Effector memory CD8-positive, alpha-beta T cell (primary cell): ENCODE results near the gene ZRSR2.
"Not testable (repeated sequence)": the region's sequence is repeated elsewhere in the genome, so short reads cannot be mapped to it uniquely, and the experiment has no call there.

Experiments
- ATAC-seq: fragments of 150-1000 bp; cut with Tn5 transposase; replicated peaks from 2 replicates; pipeline ENCODE4 v1.10.0; 2021; ENCODE audit warnings: mild to moderate bottlenecking, moderate library complexity
- DNase-seq, 3 experiments: peaks; one replicate each; pipeline ENCODE4 v3.0.0; 2021
- H3K27ac Mint-ChIP-seq, 2 donors: one replicate each; pipeline ENCODE4 v1.8.0; 2022; ENCODE audit warnings: mild to moderate bottlenecking in 2 of 2, mixed read lengths in 2 of 2, moderate library complexity in 2 of 2
- H3K27me3 Mint-ChIP-seq, 2 donors: one replicate each; pipeline ENCODE4 v1.8.0; 2022; ENCODE audit warnings: mixed read lengths in 2 of 2
- H3K36me3 Mint-ChIP-seq: one replicate; pipeline ENCODE4 v1.8.0; 2022; ENCODE audit warnings: mild to moderate bottlenecking, moderate library complexity, mixed read lengths; ENCODE audit not compliant: insufficient read depth
- H3K4me1 Mint-ChIP-seq, 2 donors: one replicate each; pipeline ENCODE4 v1.8.0; 2022; ENCODE audit warnings: low read depth in 2 of 2, mixed read lengths in 2 of 2
- H3K4me3 Mint-ChIP-seq, 2 donors: one replicate each; pipeline ENCODE4 v1.8.0; 2022; ENCODE audit warnings: mild to moderate bottlenecking in 2 of 2, mixed read lengths in 2 of 2, moderate library complexity in 2 of 2
- H3K9me3 Mint-ChIP-seq, 2 donors: one replicate each; pipeline ENCODE4 v1.8.0; 2022; ENCODE audit warnings: mixed read lengths in 2 of 2

ZRSR2 gene

DNA sequence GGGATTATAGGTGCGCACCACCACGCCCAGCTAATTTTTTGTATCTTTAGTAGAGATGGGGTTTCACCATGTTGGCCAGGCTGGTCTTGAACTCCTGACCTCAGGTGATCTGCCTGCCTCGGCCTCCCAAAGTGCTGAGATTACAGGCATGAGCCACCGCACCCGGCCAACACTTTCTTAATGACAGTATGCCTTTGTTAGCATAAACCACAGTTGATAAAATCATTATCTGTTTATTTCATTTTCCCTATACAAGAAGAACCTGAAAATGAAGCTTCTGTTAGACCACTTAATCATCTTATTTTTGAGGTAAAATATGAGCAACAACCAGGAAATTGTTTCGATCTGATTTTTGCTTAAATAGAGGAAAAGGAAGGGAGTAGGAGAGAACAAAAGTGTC is 30.4 kb upstream of the ZRSR2 start:
- Mint-ChIP-seq H3K36me3 (peaks cover 18% of the 10 kb centered on the region), H3K27ac (peak overlapping the region; percentile 84 to 96), H3K4me1 (peaks cover 23 to 35% of the 10 kb centered on the region in 2 donors)
- DNase-seq, H3K27me3 Mint-ChIP-seq, H3K4me3 Mint-ChIP-seq, H3K9me3 Mint-ChIP-seq, ATAC-seq: not testable (repeated sequence)

DNA sequence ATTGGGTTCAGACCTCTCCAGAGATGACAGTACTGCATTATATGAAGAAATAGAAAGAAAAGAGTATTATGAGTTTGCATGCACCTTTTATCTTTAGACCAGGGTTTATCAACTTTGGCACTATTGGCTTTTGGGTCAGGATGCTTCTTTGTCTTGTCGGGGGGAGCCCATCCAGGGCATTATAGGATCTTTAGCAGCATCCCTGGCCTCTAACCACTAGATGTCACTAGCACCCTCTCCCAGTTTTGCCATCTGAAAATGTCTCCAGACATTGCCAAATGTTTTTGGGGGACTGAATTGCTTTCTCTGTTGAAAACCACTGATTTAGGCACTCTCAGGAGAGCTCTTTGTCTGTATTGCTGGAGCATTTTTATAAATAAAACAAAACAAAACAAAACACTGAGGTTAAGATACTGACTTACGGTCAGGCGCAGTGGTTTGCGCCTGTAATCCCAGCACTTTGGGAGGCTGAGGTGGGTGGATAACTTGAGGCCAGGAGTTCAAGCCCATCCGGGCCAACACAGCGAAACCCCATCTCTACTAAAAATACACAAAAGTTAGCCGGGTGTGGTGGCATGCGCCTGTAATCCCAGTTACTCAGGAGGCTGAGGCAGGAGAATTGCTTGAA is 28.6 kb upstream of the ZRSR2 start:
- Mint-ChIP-seq H3K4me1 (peaks cover 16 to 29% of the 10 kb centered on the region in 2 donors), H3K27me3 (no peaks in the 10 kb centered on the region), H3K27ac (peak overlapping the region in 1 of 2 donors; percentile 62), H3K4me3 (no peak overlapping the region), H3K36me3 (peaks cover 23% of the 10 kb centered on the region), H3K9me3 (no peaks in the 10 kb centered on the region)
- DNase-seq = peak; percentile 23 to 31 (median 23)
- peak; percentile 59 for ATAC-seq

DNA sequence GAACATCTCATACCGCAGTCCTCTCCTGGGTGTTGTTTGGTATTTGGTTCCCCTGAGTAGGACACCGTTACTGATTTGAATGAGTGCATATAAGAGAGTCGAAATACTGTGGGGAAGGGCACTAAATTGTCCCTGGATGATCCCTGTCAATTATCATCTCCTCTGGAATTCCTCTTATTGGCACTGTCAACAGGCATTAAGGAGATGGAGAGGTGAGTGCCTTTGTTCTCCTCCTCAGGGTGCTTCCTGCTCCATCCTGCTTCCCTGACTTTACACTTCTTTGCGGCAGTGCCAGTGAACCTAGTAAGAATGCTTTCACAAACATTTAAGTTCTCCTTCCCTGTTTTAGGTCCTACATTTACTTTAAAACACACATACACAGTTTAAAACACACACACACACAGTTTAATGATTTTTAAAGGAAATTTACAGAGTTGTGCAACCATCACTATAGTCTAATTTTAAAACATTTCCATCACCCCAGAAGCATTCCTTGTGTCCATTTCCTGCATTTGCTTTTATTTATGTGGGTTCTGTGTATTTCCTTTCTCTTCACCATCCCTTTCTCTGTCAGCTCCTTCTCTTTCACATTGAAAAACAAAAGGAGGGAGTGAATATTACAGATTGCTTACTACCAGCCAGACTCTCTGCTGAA is 20.9 kb upstream of the ZRSR2 start:
- H3K27ac Mint-ChIP-seq = peak overlapping the region; percentile 56 to 85

DNA sequence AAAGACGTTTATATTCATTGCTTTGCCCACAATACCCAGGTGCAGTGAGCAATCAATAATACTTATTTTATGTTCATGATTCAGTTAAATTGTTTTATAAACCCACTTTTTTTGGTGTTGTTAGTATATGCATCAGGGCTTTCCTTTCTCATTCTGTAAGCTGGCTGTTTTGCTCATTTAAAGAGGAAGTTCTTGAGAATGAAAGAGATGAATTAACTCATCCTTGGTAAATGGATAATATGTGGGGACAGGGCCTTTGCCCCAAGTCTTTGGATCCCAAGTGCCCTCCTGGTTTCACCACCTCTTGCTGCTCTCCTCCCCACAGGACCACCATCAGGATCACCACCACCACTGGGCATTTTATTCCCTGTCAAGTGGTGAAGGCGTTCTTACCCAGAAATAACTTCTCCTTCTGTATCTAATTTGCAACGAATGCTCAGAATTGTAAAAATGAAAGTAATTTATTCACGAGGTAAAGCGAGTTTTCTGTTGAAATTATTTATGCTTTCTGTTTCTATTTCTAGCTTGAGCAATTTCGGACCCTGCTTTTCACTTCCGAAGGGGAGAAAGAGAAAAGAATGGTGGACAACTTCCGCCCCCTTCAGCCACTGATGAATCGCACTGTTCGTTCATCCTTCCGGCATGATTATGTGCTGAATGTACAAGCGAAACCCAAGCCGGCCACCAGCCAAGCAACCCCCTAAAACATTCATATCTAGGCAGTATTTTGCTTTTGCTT is 8.2 kb upstream of the ZRSR2 start:
- Mint-ChIP-seq H3K36me3 (peaks cover 39% of the 10 kb centered on the region), H3K4me3 (peak overlapping the region; percentile 84 to 86), H3K4me1 (peaks cover 4 to 5% of the 10 kb centered on the region in 2 donors), H3K9me3 (no peaks in the 10 kb centered on the region), H3K27me3 (no peaks in the 10 kb centered on the region), H3K27ac (peak overlapping the region; percentile 98 to 99)
- peak; percentile 5 to 10 (median 8) for DNase-seq
- ATAC-seq = peak; percentile 76

More for the DNA sequence above, 20.9 kb upstream of the ZRSR2 start:
- Mint-ChIP-seq H3K9me3 (no peaks in the 10 kb centered on the region), H3K4me1 (peaks cover 8 to 15% of the 10 kb centered on the region in 2 donors), H3K27me3 (no peaks in the 10 kb centered on the region), H3K4me3 (no peak overlapping the region), H3K36me3 (peaks cover 41% of the 10 kb centered on the region)
- ATAC-seq (no peak), DNase-seq (no peak)

DNA sequence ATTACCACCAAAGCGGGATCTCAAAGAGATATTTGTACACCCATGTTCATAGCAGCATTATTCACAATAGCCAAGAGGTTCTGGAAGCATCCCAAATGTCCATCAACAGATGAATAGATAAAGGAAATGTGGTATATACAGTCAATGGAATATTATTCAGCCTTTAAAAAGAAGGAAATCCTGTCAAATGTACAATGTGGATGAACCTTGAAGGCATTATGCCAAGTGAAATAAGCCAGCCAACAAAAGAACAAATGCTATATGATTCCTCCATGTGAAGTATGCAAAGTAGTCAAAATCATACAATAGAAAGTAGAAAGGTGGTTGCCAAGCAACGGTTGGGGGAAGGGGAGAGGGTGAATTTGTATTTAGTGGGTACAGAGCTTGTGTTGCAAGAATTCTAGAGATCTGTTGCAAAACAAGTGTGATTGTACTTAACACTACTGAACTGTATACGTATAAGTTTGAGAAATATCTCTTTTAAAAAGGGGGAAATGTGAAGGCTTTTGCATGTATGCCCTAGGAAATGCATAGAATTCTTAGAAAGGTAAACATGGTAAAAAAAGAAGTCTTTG is 5.0 kb upstream of the ZRSR2 start:
- H3K9me3 Mint-ChIP-seq = no peaks in the 10 kb centered on the region
- H3K4me3 Mint-ChIP-seq = no peak overlapping the region
- H3K4me1 Mint-ChIP-seq = peaks cover 4 to 5% of the 10 kb centered on the region in 2 donors
- H3K27ac Mint-ChIP-seq = no peak overlapping the region
- no peaks in the 10 kb centered on the region for H3K27me3 Mint-ChIP-seq
- DNase-seq (no peak), ATAC-seq (no peak)
- H3K36me3 Mint-ChIP-seq = peaks cover 20% of the 10 kb centered on the region

DNA sequence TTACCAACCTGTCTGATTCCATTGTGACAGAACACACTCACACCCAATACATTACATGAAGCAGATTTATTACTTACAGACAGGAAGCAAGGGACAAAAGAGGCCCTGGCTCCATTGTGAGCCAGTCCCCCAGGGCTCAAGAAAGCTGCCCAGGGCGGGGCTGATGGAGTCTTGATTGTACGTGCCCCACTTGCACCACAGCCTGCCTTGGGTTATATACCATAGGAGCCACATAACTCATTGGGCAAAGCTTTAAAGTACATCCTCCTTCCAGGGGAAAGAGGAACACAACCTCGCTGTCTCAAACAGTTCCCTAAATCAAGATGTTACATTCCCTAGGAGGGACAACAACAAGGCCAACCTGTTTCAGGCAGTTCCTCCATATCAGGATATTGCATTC is 3.4 kb upstream of the ZRSR2 start:
- Mint-ChIP-seq H3K27ac (peak overlapping the region in 1 of 2 donors; percentile 68), H3K36me3 (peaks cover 14% of the 10 kb centered on the region), H3K4me3 (no peak overlapping the region), H3K9me3 (no peaks in the 10 kb centered on the region), H3K4me1 (peaks cover 3 to 4% of the 10 kb centered on the region in 2 donors), H3K27me3 (no peaks in the 10 kb centered on the region)
- ATAC-seq (no peak), DNase-seq (no peak)

DNA sequence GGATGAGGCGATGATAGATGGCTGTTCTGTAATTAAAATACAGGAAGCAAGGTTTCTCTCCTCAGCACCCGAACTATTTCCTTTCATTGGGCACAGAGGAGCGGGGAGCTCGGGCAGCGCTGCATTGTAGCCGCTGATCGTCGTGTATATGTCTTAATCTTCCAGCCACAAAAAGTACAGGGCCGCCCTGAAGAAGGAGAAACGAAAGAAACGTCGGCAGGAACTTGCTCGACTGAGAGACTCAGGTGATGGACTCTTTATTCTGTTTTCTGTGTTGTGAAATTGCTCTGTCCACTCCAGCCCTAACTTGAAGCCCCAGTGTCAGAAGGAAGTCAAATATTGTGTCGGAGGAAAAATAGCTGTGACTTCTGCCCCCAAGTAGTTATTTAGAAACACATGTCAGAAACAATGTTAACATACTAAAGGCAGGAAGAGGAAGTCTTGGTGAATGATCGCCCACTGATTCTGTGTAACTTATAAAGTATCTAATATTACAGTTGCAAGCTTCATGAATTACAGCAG is 546 bp downstream of the ZRSR2 start:
- Mint-ChIP-seq H3K27ac (no peak overlapping the region), H3K36me3 (peaks cover 15% of the 10 kb centered on the region), H3K9me3 (no peaks in the 10 kb centered on the region), H3K4me1 (peaks cover 4 to 15% of the 10 kb centered on the region in 2 donors), H3K27me3 (no peaks in the 10 kb centered on the region), H3K4me3 (no peak overlapping the region)
- DNase-seq = no peak
- peak; percentile 30 for ATAC-seq

DNA sequence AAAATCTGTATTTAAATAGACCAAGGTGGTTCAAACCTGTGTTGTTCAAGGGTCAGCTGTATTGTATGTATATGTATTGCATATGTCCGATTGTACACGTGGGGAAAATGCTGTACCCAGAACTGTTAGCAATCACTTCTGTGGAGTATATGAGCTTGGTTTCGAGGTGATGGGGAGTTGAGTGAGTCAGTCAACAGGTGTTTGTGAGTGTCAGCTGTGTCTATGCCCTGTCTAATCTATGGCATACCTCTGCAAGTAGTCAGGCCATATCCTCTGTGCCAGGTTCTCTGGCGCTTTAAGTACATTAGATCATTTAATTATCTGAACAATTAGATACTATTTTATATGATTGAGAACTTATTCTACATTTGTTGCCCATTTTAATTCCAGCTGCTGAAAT is 7.4 kb downstream of the ZRSR2 start:
- DNase-seq = no peak
- Mint-ChIP-seq H3K4me1 (peaks cover 11 to 30% of the 10 kb centered on the region in 2 donors), H3K27me3 (no peaks in the 10 kb centered on the region)

DNA sequence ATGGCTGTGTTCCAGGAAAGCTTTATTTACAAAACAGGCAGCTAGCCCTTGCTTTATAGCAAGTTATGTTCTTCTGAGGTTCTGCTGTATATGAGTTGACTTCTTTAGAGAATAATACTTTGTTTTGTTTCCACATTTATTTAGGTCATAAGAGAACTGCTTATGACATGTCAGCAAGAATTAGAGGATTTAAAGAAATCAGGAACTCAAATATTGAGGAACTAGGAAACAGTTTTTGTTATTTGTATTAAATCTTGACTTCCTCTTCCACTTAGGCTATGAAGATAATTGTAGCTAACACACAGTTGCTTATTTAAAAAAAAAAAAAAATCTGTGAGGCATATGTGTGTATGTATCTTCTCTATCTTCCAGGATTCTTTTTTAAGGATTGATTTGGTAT is 14.3 kb downstream of the ZRSR2 start:
- no peak overlapping the region for H3K27ac Mint-ChIP-seq
- no peaks in the 10 kb centered on the region for H3K27me3 Mint-ChIP-seq
- peaks cover 80% of the 10 kb centered on the region for H3K36me3 Mint-ChIP-seq
- no peak for DNase-seq
- H3K4me1 Mint-ChIP-seq = peaks cover 0 to 2% of the 10 kb centered on the region in 2 donors
- ATAC-seq = no peak
- H3K9me3 Mint-ChIP-seq = no peaks in the 10 kb centered on the region
- no peak overlapping the region for H3K4me3 Mint-ChIP-seq

More for the DNA sequence above, 7.4 kb downstream of the ZRSR2 start:
- Mint-ChIP-seq H3K4me3 (peak overlapping the region in 1 of 2 donors; percentile 22), H3K27ac (peak overlapping the region in 1 of 2 donors; percentile 90), H3K9me3 (no peaks in the 10 kb centered on the region), H3K36me3 (peaks cover 62% of the 10 kb centered on the region)
- ATAC-seq = no peak

DNA sequence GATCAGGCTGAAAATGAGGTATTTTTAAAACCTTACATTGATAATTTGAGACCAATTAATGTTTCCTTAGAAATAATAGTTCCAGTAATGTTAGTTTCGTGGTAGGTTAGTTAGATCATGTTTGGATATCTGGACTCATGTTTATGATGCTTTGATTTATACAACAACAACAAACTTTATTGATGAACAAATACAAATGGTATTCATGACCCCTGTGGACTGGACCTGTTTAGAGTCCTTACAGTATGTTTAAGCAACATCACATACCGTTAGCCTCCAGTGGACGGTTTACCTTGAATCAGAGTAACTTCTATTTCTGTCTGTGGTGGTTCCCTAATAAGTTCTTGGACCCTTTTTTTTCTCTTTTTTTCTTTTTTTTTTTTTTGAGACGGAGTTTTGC is 18.0 kb downstream of the ZRSR2 start:
- peaks cover 0 to 2% of the 10 kb centered on the region in 2 donors for H3K4me1 Mint-ChIP-seq
- H3K27me3 Mint-ChIP-seq = no peaks in the 10 kb centered on the region
- H3K4me3 Mint-ChIP-seq = no peak overlapping the region
- no peak overlapping the region for H3K27ac Mint-ChIP-seq
- DNase-seq (no peak), ATAC-seq (no peak)
- no peaks in the 10 kb centered on the region for H3K9me3 Mint-ChIP-seq
- peaks cover 72% of the 10 kb centered on the region for H3K36me3 Mint-ChIP-seq

DNA sequence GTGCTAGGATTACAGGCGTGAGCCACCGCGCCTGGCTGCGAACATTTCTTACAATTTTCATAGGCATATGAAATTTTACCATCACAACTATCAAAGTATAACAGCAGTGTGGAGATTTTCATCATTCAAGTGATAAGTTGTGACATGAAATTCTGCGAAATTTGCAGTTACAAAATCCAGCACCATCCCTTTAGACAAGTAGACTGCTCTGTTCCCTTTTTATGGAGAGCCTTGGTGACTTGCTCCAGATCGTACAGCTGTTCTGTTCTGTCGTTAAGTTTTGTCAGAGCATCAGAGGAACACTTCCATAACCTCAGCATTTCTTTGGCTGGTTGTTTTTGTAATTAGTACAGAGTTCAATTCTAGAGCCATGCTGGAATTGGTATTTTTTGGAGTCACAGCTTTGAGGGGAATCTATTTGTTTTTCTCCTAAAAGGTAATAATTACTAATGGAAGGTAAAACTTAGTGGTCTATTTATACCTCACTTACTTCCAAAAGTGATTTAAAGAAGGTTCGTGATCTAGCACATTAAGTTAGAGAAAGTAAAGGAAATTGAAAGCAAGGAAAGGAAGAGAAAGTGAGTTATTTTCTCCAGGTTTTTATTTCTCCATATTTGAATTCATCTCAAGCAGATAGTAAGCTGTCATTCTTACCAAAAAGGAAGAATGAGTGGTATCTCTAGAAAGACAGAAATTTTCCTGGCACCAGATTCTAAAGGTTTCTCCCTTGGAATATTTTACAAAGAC is 22.1 kb downstream of the ZRSR2 start:
- peaks cover 55% of the 10 kb centered on the region for H3K36me3 Mint-ChIP-seq
- peak overlapping the region in 1 of 2 donors; percentile 22 for H3K27ac Mint-ChIP-seq
- no peak overlapping the region for H3K4me3 Mint-ChIP-seq
- no peak for DNase-seq
- no peaks in the 10 kb centered on the region for H3K27me3 Mint-ChIP-seq
- H3K4me1 Mint-ChIP-seq = peaks cover 15 to 22% of the 10 kb centered on the region in 2 donors
- H3K9me3 Mint-ChIP-seq = no peaks in the 10 kb centered on the region
- no peak for ATAC-seq

DNA sequence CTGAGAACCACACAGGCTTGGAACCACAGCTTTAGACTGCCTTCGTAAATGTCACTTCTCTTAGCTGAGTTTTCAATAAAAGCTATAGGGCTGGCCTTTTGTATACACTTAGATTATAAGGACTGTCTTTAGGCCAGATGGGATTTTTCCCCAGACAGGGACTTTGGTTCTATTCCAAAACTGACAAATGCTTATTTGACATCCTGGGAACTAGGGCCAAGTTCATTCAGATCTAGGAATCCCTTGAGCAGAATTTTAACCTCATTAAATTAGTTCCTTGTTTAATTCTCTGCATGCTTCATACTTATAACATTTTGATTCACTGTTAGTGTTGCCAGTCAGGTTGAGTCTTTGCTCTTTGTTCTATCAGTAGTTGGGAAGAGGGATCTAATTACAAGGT is 23.1 kb downstream of the ZRSR2 start:
- H3K36me3 Mint-ChIP-seq = peaks cover 51% of the 10 kb centered on the region
- DNase-seq = no peak
- ATAC-seq = no peak
- no peaks in the 10 kb centered on the region for H3K9me3 Mint-ChIP-seq
- no peak overlapping the region for H3K4me3 Mint-ChIP-seq
- H3K27ac Mint-ChIP-seq = no peak overlapping the region
- peaks cover 15 to 22% of the 10 kb centered on the region in 2 donors for H3K4me1 Mint-ChIP-seq
- no peaks in the 10 kb centered on the region for H3K27me3 Mint-ChIP-seq
